ENCODE results near the gene PABPN1. TPM values are rescaled to one million over a fixed set of nuclear protein-coding genes. Genes with fewer than 3 reads are reported as not detected.

The PABPN1 gene
- total RNA-seq, 1 donor from 2014 or later = 354 TPM

GRCh38 chr14:23327947-23328744 is 6.9 kb downstream of the PABPN1 start:
- Mint-ChIP-seq H3K4me1 (peaks cover 11% of the 10 kb centered on the region), H3K27ac (no peak overlapping the region), H3K36me3 (peaks cover 6% of the 10 kb centered on the region), H3K9me3 (no peaks in the 10 kb centered on the region), H3K27me3 (ENCODE audit: low read depth) (no peaks in the 10 kb centered on the region), H3K4me3 (no peak overlapping the region)
- TF ChIP-seq, protein P1, sequence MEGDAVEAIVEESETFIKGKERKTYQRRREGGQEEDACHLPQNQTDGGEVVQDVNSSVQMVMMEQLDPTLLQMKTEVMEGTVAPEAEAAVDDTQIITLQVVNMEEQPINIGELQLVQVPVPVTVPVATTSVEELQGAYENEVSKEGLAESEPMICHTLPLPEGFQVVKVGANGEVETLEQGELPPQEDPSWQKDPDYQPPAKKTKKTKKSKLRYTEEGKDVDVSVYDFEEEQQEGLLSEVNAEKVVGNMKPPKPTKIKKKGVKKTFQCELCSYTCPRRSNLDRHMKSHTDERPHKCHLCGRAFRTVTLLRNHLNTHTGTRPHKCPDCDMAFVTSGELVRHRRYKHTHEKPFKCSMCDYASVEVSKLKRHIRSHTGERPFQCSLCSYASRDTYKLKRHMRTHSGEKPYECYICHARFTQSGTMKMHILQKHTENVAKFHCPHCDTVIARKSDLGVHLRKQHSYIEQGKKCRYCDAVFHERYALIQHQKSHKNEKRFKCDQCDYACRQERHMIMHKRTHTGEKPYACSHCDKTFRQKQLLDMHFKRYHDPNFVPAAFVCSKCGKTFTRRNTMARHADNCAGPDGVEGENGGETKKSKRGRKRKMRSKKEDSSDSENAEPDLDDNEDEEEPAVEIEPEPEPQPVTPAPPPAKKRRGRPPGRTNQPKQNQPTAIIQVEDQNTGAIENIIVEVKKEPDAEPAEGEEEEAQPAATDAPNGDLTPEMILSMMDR (IDR thresholded peaks at IDR 0.05; ENCODE audit: unreplicated experiment) = peak; percentile 94
- DNase-seq (ENCODE audit: low spot score in 2 of 2, unreplicated experiment in 2 of 2) = peak in 1 of 2 experiments; percentile 70

- Mint-ChIP-seq H3K4me1 (no peaks in the 10 kb centered on the region), H3K36me3 (no peaks in the 10 kb centered on the region), H3K27me3 (ENCODE audit: low read depth) (peaks cover 3% of the 10 kb centered on the region), H3K4me3 (no peak overlapping the region), H3K27ac (no peak overlapping the region), H3K9me3 (peaks cover 14% of the 10 kb centered on the region)
- DNase-seq (ENCODE audit: low spot score in 2 of 2, unreplicated experiment in 2 of 2) = no peak
- TF ChIP-seq, protein P1 (IDR thresholded peaks at IDR 0.05; ENCODE audit: unreplicated experiment) = no peak
Measured at GRCh38 chr14:23335623-23336022, 14.4 kb downstream of the PABPN1 start.

DNA sequence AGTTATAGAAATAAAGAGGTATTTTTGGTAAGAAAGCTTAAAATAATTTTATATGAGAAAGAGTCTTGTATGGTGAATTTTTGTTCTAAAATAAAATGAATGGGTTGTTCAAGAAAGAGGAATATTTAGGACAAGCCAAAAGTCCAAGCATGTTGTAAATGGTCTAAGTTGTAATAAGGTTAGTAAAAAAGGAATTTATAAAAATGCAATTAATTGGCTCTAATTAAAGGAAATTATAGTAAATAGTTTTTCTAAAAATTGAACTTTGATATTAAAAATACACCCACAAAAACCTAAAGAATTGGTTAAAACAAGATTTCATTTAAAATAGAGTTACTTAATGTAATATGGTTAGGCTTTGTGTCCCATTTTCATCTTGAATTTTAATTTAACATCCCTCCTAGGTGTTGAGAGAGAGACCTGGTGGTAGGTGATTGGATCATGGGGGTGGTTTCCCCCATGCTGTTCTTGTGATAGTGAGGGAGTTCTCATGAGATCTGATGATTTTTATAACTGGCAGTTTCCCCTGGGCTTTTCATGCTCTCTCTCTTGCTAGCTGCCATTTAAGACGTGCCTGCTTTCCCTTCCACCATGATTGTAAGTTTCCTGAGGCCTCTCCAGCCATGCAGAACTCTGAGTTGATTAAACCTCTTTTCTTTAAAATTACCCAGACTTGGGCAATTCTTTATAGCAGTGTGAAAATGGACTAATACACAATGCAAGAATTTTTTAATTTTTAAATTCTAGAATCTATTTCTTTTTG is 18.4 kb downstream of the PABPN1 start:
- no peak for DNase-seq (ENCODE audit: low spot score in 2 of 2, unreplicated experiment in 2 of 2)
- H3K36me3 Mint-ChIP-seq = no peaks in the 10 kb centered on the region
- H3K4me3 Mint-ChIP-seq = no peak overlapping the region
- H3K9me3 Mint-ChIP-seq = peaks cover 16% of the 10 kb centered on the region
- H3K27me3 Mint-ChIP-seq (ENCODE audit: low read depth) = peaks cover 5% of the 10 kb centered on the region
- no peak overlapping the region for H3K27ac Mint-ChIP-seq
- TF ChIP-seq, protein P1 (IDR thresholded peaks at IDR 0.05; ENCODE audit: unreplicated experiment) = no peak
- no peaks in the 10 kb centered on the region for H3K4me1 Mint-ChIP-seq

DNA sequence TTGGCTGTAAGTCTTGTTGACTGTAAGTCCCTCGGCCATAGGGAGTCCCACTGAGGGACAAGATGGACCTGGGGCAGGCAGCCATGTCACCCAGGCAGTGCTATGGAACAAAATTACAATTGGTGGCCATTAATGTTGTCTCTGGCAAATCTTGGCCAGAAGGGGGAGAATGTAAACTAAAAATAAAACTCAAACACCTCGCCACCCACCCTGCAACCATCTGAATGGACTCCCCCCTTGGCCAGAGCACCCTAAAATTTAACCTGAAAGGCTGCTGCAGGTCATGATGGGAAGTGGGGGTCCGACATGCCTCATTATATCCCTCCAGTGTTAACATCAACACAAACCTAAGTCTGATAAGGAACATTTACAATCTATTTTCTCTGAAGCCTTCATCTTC is 23.2 kb downstream of the PABPN1 start:
- Mint-ChIP-seq H3K27ac (no peak overlapping the region), H3K27me3 (ENCODE audit: low read depth) (peaks cover 2% of the 10 kb centered on the region), H3K4me3 (no peak overlapping the region), H3K9me3 (peaks cover 11% of the 10 kb centered on the region), H3K4me1 (peaks cover 9% of the 10 kb centered on the region), H3K36me3 (no peaks in the 10 kb centered on the region)
- no peak for DNase-seq (ENCODE audit: low spot score in 2 of 2, unreplicated experiment in 2 of 2)
- TF ChIP-seq, protein P1 (IDR thresholded peaks at IDR 0.05; ENCODE audit: unreplicated experiment) = no peak

- no peak overlapping the region for H3K27ac Mint-ChIP-seq
Measured at GRCh38 chr14:23345987-23346692, 24.9 kb downstream of the PABPN1 start.

More at GRCh38 chr14:23345987-23346692, 24.9 kb downstream of the PABPN1 start:
- H3K36me3 Mint-ChIP-seq = no peaks in the 10 kb centered on the region
- no peak for DNase-seq (ENCODE audit: low spot score in 2 of 2, unreplicated experiment in 2 of 2)
- H3K9me3 Mint-ChIP-seq = no peaks in the 10 kb centered on the region
- H3K4me3 Mint-ChIP-seq = no peak overlapping the region
- TF ChIP-seq, protein P1 (IDR thresholded peaks at IDR 0.05; ENCODE audit: unreplicated experiment) = no peak
- peaks cover 10% of the 10 kb centered on the region for H3K4me1 Mint-ChIP-seq
- H3K27me3 Mint-ChIP-seq (ENCODE audit: low read depth) = peaks cover 9% of the 10 kb centered on the region

Data from mesothelial cell of epicardium (in vitro differentiated cells).